NCI-H1048 (cell line): ENCODE measurements around the gene PALLD.

ENCODE experiments used
- DNase-seq: peaks from one replicate; lab custom pipeline; 2025; lab: John Stamatoyannopoulos, UW

The PALLD gene

GRCh38 chr4:168623011-168623410 lies 126.2 kb downstream of the PALLD start:
- DNase-seq, result no peak

DNA sequence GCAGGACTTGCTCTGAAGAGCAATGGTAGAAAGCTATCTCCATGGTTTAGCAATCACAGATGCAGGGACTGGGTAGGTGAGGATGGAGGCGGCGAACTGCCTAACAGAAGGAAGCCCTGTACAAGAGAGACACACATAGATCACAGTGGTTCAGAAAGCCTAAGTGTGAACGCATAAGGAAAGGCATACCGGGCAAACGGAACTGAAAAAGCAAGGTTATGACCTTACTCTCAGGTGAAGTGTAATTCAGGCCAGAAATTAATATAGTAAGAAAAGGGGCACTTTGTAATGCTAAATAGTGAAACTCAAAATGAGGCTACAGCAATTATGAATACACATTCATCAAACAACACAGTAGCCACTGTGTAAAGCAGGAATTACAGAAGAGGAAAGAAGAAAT lies 126.6 kb downstream of the PALLD start:
- DNase-seq, result no peak

GRCh38 chr4:168628251-168628650 lies 131.4 kb downstream of the PALLD start:
- no peak for DNase-seq

DNA sequence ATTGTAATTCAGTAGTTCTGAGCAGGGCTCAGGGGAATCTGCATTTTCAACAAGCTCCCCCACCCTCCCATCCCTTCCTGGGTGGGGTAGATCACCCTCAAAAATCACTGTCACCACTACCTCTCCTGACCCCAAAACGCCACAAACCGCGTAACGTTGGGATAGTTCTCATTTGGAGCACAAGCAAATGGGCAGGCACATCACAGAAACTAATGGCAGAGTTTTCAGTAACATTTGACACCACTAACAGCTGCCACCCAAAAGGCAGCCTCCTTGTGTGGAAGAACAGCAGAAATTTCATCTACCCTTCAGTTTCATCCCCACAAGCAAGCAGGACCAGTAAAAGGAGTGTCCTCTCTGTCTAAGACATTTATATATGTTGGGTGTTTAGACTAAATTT lies 132.7 kb downstream of the PALLD start:
- DNase-seq, result no peak

GRCh38 chr4:168630445-168631187 lies 133.8 kb downstream of the PALLD start:
- no peak for DNase-seq

GRCh38 chr4:168631241-168632162 lies 134.7 kb downstream of the PALLD start:
- no peak for DNase-seq

GRCh38 chr4:168632301-168632725 lies 135.5 kb downstream of the PALLD start:
- DNase-seq, result no peak

DNA sequence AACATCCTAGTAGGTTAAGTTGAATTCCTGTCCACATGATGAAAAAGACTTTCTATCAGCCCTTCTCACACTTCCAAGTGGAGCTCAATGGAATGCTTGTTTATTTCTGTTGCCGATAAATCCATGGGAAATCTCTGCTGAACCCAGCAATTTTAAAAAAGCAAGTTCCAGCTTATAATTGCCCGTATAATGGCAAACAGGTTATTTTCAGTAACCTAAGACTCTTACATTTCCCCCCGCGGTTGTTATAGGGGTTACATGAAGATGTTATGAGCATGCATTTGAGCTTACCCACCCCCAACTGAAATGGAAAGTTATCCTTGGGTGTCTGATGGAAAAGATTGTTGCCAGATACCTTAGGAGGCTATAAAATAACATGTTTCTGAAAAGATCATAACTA lies 136.2 kb downstream of the PALLD start:
- no peak for DNase-seq

DNA sequence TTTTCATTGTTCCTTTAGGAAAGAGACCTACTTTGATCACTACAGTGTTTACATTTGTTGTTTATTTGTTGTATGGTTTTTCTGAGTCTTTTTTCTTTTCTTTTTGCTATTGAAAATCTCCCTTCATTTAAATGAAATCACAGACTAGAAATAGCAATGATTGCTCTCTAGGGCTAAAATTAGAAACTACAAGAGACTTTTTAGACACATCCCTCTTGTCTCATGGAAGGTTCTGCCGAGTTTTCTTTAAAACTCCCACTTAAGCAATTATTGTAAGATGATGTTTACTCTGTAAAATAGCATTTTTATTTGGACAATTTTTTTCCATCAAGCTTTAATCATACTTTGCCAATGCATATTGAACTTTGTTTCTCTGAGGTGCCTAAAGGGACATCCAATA lies 136.6 kb downstream of the PALLD start:
- no peak for DNase-seq

- DNase-seq, result peak; percentile 43
Measured at GRCh38 chr4:168634276-168634802, 137.5 kb downstream of the PALLD start.

- no peak for DNase-seq
Measured at GRCh38 chr4:168636040-168636439, 139.2 kb downstream of the PALLD start.

DNA sequence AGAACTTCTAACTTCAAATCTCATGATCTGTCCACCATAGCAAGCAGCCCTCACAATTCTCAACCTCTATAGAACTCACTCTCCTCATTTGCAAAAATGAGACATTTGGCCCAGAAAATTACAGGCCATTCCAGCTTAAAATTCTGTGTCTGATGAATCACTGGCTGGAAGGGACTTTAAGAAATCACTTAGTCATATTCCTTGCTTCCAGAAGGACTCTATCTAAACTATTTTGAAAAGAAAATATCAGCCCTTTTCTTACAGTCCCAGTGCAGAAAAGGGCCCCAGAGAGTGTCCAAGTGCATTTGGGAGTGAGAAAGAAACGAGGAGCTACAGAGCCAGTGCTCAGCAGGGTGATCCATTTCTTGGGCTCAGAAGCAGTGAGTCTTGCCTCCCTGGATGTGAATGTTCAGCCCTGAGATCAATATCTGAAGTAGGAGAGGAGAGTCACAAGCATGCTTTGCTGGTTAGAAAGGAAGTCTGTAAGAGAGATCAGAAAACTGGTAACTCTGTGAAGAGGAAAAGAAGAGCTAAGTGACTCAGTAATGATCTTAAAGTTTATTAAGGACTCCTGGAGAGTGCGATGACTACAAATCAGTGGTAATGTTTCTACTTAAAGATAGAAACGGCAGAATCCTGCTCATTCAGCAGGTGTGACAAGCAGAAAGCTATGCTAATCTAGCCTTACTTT lies 139.8 kb downstream of the PALLD start:
- DNase-seq, result no peak

DNA sequence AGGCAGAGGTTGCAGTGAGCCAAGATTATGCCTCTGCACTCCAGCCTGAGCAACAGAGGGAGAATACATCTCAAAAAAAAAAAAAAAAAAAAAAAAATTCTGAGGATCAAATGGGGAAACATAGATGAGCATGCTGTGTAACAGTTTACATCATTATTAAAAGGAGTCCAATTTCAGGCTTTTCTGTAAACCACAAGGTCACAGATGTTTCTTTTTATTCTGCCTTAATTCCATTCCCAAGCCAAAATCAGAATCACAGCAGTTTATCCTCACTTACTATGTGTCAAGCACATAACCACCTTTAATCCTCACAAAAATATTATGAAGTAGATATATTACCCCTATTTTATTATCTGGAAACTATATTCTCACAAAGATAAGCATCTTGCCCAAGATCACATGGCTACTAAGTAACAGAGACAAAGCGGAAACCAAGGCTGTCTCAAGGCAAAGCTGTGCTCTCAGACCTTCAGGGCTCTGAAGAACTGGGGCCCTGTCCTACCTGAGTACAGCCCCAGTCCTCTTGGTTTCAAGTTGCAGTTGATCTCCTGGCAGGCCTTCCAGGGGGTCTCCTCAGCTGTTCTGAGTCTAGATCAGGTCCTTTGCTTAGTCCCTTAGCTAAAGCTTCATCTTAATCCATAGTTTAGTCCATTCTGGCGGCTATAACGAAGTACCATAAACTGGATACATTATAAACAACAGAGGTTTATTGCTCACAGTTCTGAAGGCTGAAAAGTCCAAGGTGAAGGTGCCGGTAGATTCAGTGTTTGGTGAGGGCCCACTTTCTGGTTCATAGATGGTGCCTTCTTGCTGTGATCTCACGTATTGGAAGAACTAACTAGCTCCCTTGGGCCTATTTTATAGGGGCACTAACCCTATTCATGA lies 141.3 kb downstream of the PALLD start:
- DNase-seq, result no peak

- no peak for DNase-seq
Measured at GRCh38 chr4:168639914-168640313, 143.1 kb downstream of the PALLD start.

DNA sequence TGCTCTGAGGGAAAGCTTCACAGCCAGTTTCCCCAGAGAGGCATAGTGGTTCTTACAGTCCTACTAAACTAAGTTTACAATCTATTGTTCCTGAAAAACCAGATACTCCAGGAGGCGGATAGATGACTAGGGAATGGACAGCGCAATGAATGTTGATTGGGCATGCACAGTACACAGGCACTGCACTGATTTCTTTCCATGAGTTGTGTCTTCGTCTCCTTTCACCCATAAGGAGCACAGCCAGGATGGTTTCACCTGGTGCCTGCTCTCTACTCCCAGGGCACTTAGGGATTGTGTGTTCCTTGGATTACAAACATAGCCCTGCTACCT lies 144.9 kb downstream of the PALLD start:
- DNase-seq, result no peak

- no peak for DNase-seq
Measured at GRCh38 chr4:168642591-168642990, 145.7 kb downstream of the PALLD start.

GRCh38 chr4:168643111-168643795 lies 146.4 kb downstream of the PALLD start:
- no peak for DNase-seq

DNA sequence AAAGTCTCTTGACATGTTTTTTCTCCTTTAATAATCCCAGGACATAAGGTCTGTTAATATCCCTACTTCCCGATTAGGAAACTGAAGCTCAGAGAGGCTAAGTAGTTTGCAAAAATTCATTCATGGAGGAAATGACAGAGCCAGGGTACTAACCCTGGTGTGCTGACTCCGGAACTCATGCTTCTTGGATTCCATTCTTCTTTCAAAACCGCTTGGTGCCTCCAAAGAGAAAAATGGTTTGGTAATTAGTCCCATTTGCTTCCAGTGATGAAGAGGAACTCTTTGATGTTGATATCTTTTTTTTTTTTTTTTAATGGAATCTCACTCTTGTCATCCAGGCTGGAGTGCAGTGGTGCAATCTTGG lies 146.9 kb downstream of the PALLD start:
- DNase-seq, result no peak

DNA sequence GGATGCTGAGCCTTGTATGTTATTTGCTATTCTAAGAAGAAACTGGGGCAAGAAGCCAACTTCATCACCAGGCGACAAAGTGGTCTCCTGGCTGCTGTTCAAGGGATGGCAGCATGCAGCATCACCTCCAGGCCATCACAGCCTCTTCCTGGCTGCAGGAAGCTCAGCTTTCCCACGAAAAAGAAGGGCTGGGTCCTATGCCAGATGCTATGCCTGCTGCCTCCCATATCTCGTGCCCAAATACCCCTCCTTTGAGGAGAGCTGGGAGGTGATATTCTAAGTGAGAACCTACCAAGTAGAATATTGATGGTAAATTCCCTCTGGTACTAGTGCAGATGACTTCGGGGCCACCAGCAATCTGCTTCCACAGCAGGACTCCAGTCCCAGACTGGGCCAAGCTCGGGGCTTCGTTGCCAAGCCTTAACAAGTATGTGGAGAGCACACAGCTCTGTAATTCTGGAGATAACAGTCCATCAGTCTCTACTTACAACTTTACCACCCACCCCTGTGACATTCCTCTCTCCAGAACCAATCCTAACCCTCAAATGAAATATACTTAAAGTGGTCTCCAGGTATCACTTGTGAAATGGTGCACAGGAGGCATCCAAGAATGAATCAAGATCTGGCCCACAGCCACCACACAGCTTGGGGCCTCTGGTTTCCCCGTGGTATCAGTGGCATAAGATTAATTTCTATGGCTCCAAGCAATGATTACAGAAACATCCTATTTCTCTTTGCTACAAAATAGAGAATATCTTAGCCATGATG lies 149.3 kb downstream of the PALLD start:
- no peak for DNase-seq
